AG10803 (cell line): Measurements from ENCODE around the gene CACNA2D1.

Experiments used
- DNase-seq: peaks from one replicate; pipeline ENCODE4 v3.0.0; 2010; ENCODE audit warnings: low read depth
- H3K4me3 ChIP-seq: 2 replicates; pipeline ENCODE4 v1.5.1; 2011; ENCODE audit warnings: mild to moderate bottlenecking, low read length, control low read depth
- CTCF ChIP-seq: conservative IDR thresholded peaks from 2 replicates; pipeline ENCODE4 v1.5.1; 2011; ENCODE audit warnings: mild to moderate bottlenecking, low read length, control low read depth, inconsistent platforms

The CACNA2D1 gene

GRCh38 chr7:82114237-82114636 is 329.3 kb downstream of the CACNA2D1 start:
- no peak overlapping the region for H3K4me3 ChIP-seq
- no peak for TF ChIP-seq CTCF
- DNase-seq = no peak

- H3K4me3 ChIP-seq = no peak overlapping the region
- TF ChIP-seq CTCF = no peak
- no peak for DNase-seq
Observed at GRCh38 chr7:82110146-82110840, 333.3 kb downstream of the CACNA2D1 start.

- TF ChIP-seq CTCF = no peak
- DNase-seq = peak; percentile 27
- H3K4me3 ChIP-seq = no peak overlapping the region
Observed at GRCh38 chr7:82109288-82109687, 334.3 kb downstream of the CACNA2D1 start.

GRCh38 chr7:82106201-82106600 is 337.4 kb downstream of the CACNA2D1 start:
- DNase-seq = no peak
- H3K4me3 ChIP-seq = no peak overlapping the region
- TF ChIP-seq CTCF = no peak

GRCh38 chr7:82105463-82105862 is 338.1 kb downstream of the CACNA2D1 start:
- TF ChIP-seq CTCF = no peak
- no peak overlapping the region for H3K4me3 ChIP-seq
- peak; percentile 27 for DNase-seq

- DNase-seq = no peak
- H3K4me3 ChIP-seq = no peak overlapping the region
- TF ChIP-seq CTCF = no peak
Observed at GRCh38 chr7:82098414-82098813, 345.2 kb downstream of the CACNA2D1 start.

- no peak overlapping the region for H3K4me3 ChIP-seq
- no peak for TF ChIP-seq CTCF
- DNase-seq = no peak
Observed at GRCh38 chr7:82091126-82091684, 352.4 kb downstream of the CACNA2D1 start.
